GM12878 (cell line): ENCODE data around the gene EML1. TPM values are rescaled to one million over a fixed set of nuclear protein-coding genes. Genes with fewer than 3 reads are reported as not detected.

ENCODE experiments used
- ATAC-seq: fragments of 200-7000 bp; cut with Tn5 transposase; 3 replicates; pipeline ENCODE4 v1.9.1; 2020; ENCODE audit warnings: mild to moderate bottlenecking, moderate library complexity
- BruUV-seq: library from RNA; stranded (reverse); fragments of 400-500 nt; replicated peaks from 2 replicates; lab custom pipeline; 2021; lab: Mats Ljungman, UMichigan
- CTCF ChIA-PET: fragments of 300-600 bp; sonication (Branson Sonifier 250); formaldehyde crosslinking; extraction: SDS; loops from one replicate; lab custom pipeline; 2021; ENCODE audit warnings: inconsistent platforms; lab: Yijun Ruan, JAX
- POLR2A ChIA-PET: fragments of 350-600 bp; formaldehyde crosslinking; extraction: SDS; loops from one replicate; lab custom pipeline; 2021; ENCODE audit warnings: inconsistent platforms; lab: Charles Lee
- RAD21 ChIA-PET: fragments of 300-600 bp; sonication (Branson Sonifier 250); formaldehyde crosslinking; loops from one replicate; lab custom pipeline; 2023; ENCODE audit warnings: antibody characterized with exemption; ENCODE audit not compliant: unreplicated experiment; lab: Charles Lee
- SMC1A ChIA-PET: fragments of 300-600 bp; sonication (Branson Sonifier 250); formaldehyde crosslinking; loops from one replicate; lab custom pipeline; 2023; ENCODE audit not compliant: unreplicated experiment, uncharacterized antibody; lab: Charles Lee
- DNase-seq: peaks from one replicate; pipeline ENCODE4 v3.0.0-alpha.2; 2011; ENCODE audit warnings: low read depth, low spot score
- FAIRE-seq: peaks from 3 replicates; lab custom pipeline; 2011; peaks lifted over from hg19 to GRCh38; lab: Jason Lieb, UNC
- H2AFZ ChIP-seq: 2 replicates; pipeline ENCODE4 v1.6.0; 2011; ENCODE audit warnings: low read depth, low read length, control low read depth; ENCODE audit not compliant: control insufficient read depth
- H3K27ac ChIP-seq: 2 replicates; pipeline ENCODE4 v1.5.1; 2011; ENCODE audit warnings: control low read depth; ENCODE audit not compliant: control insufficient read depth, insufficient read depth
- H3K27me3 ChIP-seq, 2 experiments: replicated peaks in 1 of 2; 2 replicates each; pipeline versions ENCODE4 v1.6.0 to v1.6.1; 2011; ENCODE audit warnings: low read length in 1 of 2; ENCODE audit not compliant: control insufficient read depth in 2 of 2, insufficient read depth in 2 of 2
- H3K36me3 ChIP-seq, 2 experiments: 2 replicates each; pipeline ENCODE4 v1.5.1; 2011; ENCODE audit warnings: low read length in 1 of 2; ENCODE audit not compliant: control insufficient read depth in 2 of 2, insufficient read depth in 2 of 2
- H3K4me1 ChIP-seq: 2 replicates; pipeline ENCODE4 v1.6.1; 2011; ENCODE audit warnings: mild to moderate bottlenecking, low read length, moderate library complexity, mixed read lengths; ENCODE audit not compliant: control insufficient read depth, insufficient read depth
- H3K4me2 ChIP-seq: 2 replicates; pipeline ENCODE4 v1.6.0; 2011; ENCODE audit warnings: control low read depth; ENCODE audit not compliant: control insufficient read depth, insufficient read depth
- H3K4me3 ChIP-seq: fragments of 200-600 bp; sonication (generic); 2 replicates; pipeline ENCODE4 v1.5.1; 2016
- H3K79me2 ChIP-seq: 2 replicates; pipeline ENCODE4 v1.6.0; 2011; ENCODE audit warnings: low read length; ENCODE audit not compliant: control insufficient read depth, insufficient read depth
- H3K9ac ChIP-seq: 2 replicates; pipeline ENCODE4 v1.8.0; 2011; ENCODE audit warnings: low read length, control low read depth, mixed read lengths; ENCODE audit not compliant: control insufficient read depth, insufficient read depth
- H3K9me3 ChIP-seq: replicated peaks from 3 replicates; pipeline ENCODE4 v1.5.1; 2011; ENCODE audit warnings: mild to moderate bottlenecking, low read length; ENCODE audit not compliant: control insufficient read depth, insufficient read depth
- H4K20me1 ChIP-seq: 2 replicates; pipeline ENCODE4 v1.6.0; 2011; ENCODE audit not compliant: control insufficient read depth, insufficient read depth
- CEBPB ChIP-seq, 2 experiments: fragments of 150-350 bp in 1 of 2; IDR thresholded peaks; 2 replicates each; pipeline ENCODE4 v1.6.1; 2012 to 2014; ENCODE audit warnings: low read depth in 2 of 2, low read length in 2 of 2, borderline replicate concordance in 1 of 2, inconsistent platforms in 1 of 2
- FOXK2 ChIP-seq: fragments of 450-650 bp; IDR thresholded peaks from 2 replicates; pipeline ENCODE4 v1.6.1; 2017; ENCODE audit warnings: mild to moderate bottlenecking, moderate library complexity
- GATAD2B ChIP-seq: fragments of 450-650 bp; conservative IDR thresholded peaks from 2 replicates; pipeline ENCODE4 v1.6.1; 2017; ENCODE audit warnings: low read depth, mild to moderate bottlenecking, moderate library complexity
- HCFC1 ChIP-seq: fragments of 150-350 bp; IDR thresholded peaks from 2 replicates; pipeline ENCODE4 v1.6.1; 2014; ENCODE audit warnings: low read length
- MTA2 ChIP-seq: fragments of 450-650 bp; IDR thresholded peaks from 2 replicates; pipeline ENCODE4 v1.6.1; 2016; ENCODE audit warnings: low read depth, mild to moderate bottlenecking, moderate library complexity
- MTA3 ChIP-seq: IDR thresholded peaks from 2 replicates; pipeline ENCODE4 v1.6.1; 2012; ENCODE audit warnings: low read length, inconsistent platforms, borderline replicate concordance
- RELA ChIP-seq: fragments of 450-650 bp; IDR thresholded peaks from 2 replicates; pipeline ENCODE4 v1.8.0; 2014; ENCODE audit warnings: borderline replicate concordance; ENCODE audit not compliant: partially characterized antibody
- RFX5 ChIP-seq: IDR thresholded peaks from 2 replicates; pipeline ENCODE4 v1.6.1; 2011; ENCODE audit warnings: low read depth, low read length, improper control_type of control experiment
- SUZ12 ChIP-seq: fragments of 200-600 bp; sonication (generic); IDR thresholded peaks from one replicate; pipeline ENCODE4 v1.6.1; 2018; ENCODE audit warnings: antibody characterized with exemption, mild to moderate bottlenecking; ENCODE audit not compliant: unreplicated experiment
- ZSCAN29 ChIP-seq: fragments of 450-650 bp; IDR thresholded peaks from 2 replicates; pipeline ENCODE4 v1.6.1; 2017; ENCODE audit warnings: mild to moderate bottlenecking, moderate library complexity
- WGBS: methylation state at CpG from one replicate; pipeline ENCODE4 v1.1.6; 2016; ENCODE audit warnings: low lambda C conversion rate; ENCODE audit not compliant: insufficient replicate concordance, insufficient coverage; ENCODE audit errors: missing lambda C conversion rate; 5-methylcytosine and 5-hydroxymethylcytosine counted together
- in situ Hi-C: fragments of 300-500 bp; cut with MboI; formaldehyde crosslinking; loops from 9 replicates; pipeline ENCODE4 v1.14.3; 2018; ENCODE audit warnings: mixed read lengths
- intact Hi-C: fragments of 100-400 bp; cut with micrococcal nuclease; formaldehyde crosslinking; loops from one replicate; pipeline ENCODE4 v1.14.2; 2022; ENCODE audit not compliant: unreplicated experiment
- polyA plus RNA-seq, 11 experiments: library from polyadenylated mRNA; depleted of rRNA in 4 of 11; unstranded in 6 of 11; stranded (reverse) in 5 of 11; fragments of >200 nt; fragmentation: Nextera tagmentation in 4 of 11; fragmentation: Illumina TruSeq in 1 of 11; extraction: Ambion mirVana in 4 of 11; extraction: Trizol in 1 of 11; gene quantifications; 1 replicate in 1 of 11; 2 replicates in 10 of 11; pipeline versions ENCODE4 v1.2.1 to v1.2.3, GENCODE V29; 2011 to 2016; ENCODE audit warnings: inconsistent platforms in 2 of 11, missing spikeins in 2 of 11, low read depth in 1 of 11
- total RNA-seq, 4 experiments: library from RNA; depleted of rRNA in 3 of 4; stranded (reverse); fragments of >200 nt in 3 of 4; fragmentation: Illumina TruSeq in 1 of 4; extraction: Trizol in 1 of 4; gene quantifications; 2 replicates each; pipeline versions ENCODE4 v1.2.1 to v1.2.3, GENCODE V29; 2013 to 2021
- TF ChIP-seq, protein P1 (sequence below): fragments of 450-650 bp; IDR thresholded peaks from 2 replicates; pipeline ENCODE4 v1.6.1; 2018; ENCODE audit warnings: borderline replicate concordance, mild to moderate bottlenecking; ENCODE audit not compliant: partially characterized antibody
- TF ChIP-seq, protein P2 (sequence below): fragments of 450-650 bp; formaldehyde crosslinking; IDR thresholded peaks from 2 replicates; pipeline ENCODE4 v1.4.0; 2022; ENCODE audit warnings: mild to moderate bottlenecking, moderate library complexity
- TF ChIP-seq, protein P3 (sequence below): fragments of 450-650 bp; IDR thresholded peaks from 2 replicates; pipeline ENCODE4 v1.6.1; 2016; ENCODE audit warnings: mild to moderate bottlenecking
- TF ChIP-seq, protein P4 (sequence below): fragments of 450-650 bp; IDR thresholded peaks from 2 replicates; pipeline ENCODE4 v1.6.1; 2018; ENCODE audit warnings: mild to moderate bottlenecking, low read depth, moderate library complexity; ENCODE audit not compliant: partially characterized antibody

The EML1 gene
- total and polyA plus RNA-seq, 10 of the 15 experiments (the other 5 are each of a cell fraction or from before 2014, with no cell fraction given) = 0.05 to 3.4 (median 0.11) TPM; not detected in 3

DNA sequence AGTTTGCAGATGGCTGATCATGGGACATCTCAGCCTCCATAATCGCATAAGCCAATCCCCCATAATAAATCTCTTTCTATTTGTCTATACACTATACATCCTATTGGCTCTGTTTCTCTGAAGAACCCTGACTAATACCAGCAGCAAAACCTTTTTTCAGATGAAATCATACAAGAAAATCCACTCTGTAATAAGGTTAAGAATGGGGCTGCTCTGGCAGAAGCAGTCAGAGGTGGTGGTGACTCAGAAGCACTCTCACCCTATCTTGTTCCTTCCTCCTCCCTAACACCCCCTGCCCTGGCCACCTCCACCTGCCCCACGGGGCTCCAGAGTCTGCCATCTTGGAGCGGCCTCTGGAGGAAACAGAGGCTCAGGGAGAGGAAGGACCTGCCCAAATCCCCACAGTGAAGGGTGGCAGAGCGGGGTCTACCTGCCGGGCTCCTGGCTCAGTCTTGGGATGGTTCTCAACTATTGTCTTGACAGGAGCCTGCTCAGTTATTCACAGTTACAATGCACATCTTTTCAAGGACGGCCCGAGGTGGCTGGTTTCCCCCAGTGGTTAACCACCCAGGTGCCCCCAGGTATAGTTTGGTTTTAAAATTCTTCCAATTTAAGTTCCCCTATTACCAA is 162.7 kb downstream of the EML1 start:
- Histone ChIP-seq H3K9ac (no peak overlapping the region), H3K79me2 (no peaks in the 10 kb centered on the region), H3K4me3 (no peak overlapping the region), H2AFZ (no peak overlapping the region), H3K36me3 (no peaks in the 10 kb centered on the region), H3K4me1 (no peaks in the 10 kb centered on the region), H3K9me3 (no peaks in the 10 kb centered on the region; the same call in 2 of the 3 replicates), H4K20me1 (no peaks in the 10 kb centered on the region), H3K27ac (no peak overlapping the region), H3K4me2 (no peak overlapping the region), H3K27me3 (peaks cover 0 to 3% of the 10 kb centered on the region in 2 experiments; a peak in 1 of 4 replicates)
- in situ Hi-C loops = no loop called here
- DNase-seq = no peak
- WGBS = 48% methylated on average over 7 of the region's 7 CpGs
- intact Hi-C loops = no loop called here
- ChIA-PET SMC1A (no interaction called here), RAD21 (no interaction called here), POLR2A (no interaction called here), CTCF (interaction anchor here (0.6 to 0.7 kb wide), 3 partner anchors 10 to 866 kb away, joined by 3 read pairs; no protein-coding TSS in a partner anchor)
- FAIRE-seq = no peak
- ATAC-seq = no peak
- no TSS peak for BruUV-seq
- TF ChIP-seq HCFC1 = no peak
- TF ChIP-seq, protein P1, sequence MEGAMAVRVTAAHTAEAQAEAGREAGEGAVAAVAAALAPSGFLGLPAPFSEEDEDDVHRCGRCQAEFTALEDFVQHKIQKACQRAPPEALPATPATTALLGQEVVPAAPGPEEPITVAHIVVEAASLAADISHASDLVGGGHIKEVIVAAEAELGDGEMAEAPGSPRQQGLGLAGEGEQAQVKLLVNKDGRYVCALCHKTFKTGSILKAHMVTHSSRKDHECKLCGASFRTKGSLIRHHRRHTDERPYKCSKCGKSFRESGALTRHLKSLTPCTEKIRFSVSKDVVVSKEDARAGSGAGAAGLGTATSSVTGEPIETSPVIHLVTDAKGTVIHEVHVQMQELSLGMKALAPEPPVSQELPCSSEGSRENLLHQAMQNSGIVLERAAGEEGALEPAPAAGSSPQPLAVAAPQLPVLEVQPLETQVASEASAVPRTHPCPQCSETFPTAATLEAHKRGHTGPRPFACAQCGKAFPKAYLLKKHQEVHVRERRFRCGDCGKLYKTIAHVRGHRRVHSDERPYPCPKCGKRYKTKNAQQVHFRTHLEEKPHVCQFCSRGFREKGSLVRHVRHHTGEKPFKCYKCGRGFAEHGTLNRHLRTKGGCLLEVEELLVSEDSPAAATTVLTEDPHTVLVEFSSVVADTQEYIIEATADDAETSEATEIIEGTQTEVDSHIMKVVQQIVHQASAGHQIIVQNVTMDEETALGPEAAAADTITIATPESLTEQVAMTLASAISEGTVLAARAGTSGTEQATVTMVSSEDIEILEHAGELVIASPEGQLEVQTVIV = no peak
- TF ChIP-seq SUZ12 = no peak
- TF ChIP-seq GATAD2B = no peak
- TF ChIP-seq, protein P2, sequence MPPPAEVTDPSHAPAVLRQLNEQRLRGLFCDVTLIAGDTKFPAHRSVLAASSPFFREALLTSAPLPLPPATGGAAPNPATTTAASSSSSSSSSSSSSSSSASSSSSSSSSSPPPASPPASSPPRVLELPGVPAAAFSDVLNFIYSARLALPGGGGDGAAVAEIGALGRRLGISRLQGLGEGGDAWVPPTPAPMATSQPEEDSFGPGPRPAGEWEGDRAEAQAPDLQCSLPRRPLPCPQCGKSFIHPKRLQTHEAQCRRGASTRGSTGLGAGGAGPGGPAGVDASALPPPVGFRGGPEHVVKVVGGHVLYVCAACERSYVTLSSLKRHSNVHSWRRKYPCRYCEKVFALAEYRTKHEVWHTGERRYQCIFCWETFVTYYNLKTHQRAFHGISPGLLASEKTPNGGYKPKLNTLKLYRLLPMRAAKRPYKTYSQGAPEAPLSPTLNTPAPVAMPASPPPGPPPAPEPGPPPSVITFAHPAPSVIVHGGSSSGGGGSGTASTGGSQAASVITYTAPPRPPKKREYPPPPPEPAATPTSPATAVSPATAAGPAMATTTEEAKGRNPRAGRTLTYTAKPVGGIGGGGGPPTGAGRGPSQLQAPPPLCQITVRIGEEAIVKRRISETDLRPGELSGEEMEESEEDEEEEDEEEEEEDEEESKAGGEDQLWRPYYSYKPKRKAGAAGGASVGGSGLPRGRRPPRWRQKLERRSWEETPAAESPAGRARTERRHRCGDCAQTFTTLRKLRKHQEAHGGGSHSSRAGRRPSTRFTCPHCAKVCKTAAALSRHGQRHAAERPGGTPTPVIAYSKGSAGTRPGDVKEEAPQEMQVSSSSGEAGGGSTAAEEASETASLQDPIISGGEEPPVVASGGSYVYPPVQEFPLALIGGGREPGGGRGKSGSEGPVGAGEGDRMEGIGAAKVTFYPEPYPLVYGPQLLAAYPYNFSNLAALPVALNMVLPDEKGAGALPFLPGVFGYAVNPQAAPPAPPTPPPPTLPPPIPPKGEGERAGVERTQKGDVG (CRISPR knock-in tag) = no peak
- TF ChIP-seq, protein P3, sequence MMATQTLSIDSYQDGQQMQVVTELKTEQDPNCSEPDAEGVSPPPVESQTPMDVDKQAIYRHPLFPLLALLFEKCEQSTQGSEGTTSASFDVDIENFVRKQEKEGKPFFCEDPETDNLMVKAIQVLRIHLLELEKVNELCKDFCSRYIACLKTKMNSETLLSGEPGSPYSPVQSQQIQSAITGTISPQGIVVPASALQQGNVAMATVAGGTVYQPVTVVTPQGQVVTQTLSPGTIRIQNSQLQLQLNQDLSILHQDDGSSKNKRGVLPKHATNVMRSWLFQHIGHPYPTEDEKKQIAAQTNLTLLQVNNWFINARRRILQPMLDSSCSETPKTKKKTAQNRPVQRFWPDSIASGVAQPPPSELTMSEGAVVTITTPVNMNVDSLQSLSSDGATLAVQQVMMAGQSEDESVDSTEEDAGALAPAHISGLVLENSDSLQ = no peak
- TF ChIP-seq RFX5 = no peak
- no peak for TF ChIP-seq ZSCAN29
- TF ChIP-seq, protein P4, sequence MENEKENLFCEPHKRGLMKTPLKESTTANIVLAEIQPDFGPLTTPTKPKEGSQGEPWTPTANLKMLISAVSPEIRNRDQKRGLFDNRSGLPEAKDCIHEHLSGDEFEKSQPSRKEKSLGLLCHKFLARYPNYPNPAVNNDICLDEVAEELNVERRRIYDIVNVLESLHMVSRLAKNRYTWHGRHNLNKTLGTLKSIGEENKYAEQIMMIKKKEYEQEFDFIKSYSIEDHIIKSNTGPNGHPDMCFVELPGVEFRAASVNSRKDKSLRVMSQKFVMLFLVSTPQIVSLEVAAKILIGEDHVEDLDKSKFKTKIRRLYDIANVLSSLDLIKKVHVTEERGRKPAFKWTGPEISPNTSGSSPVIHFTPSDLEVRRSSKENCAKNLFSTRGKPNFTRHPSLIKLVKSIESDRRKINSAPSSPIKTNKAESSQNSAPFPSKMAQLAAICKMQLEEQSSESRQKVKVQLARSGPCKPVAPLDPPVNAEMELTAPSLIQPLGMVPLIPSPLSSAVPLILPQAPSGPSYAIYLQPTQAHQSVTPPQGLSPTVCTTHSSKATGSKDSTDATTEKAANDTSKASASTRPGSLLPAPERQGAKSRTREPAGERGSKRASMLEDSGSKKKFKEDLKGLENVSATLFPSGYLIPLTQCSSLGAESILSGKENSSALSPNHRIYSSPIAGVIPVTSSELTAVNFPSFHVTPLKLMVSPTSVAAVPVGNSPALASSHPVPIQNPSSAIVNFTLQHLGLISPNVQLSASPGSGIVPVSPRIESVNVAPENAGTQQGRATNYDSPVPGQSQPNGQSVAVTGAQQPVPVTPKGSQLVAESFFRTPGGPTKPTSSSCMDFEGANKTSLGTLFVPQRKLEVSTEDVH = no peak
- no peak for TF ChIP-seq CEBPB (IDR thresholded peaks at IDR 0.05; ENCODE audit: borderline replicate concordance in 1 of 2, low read depth in 2 of 2, low read length in 2 of 2)
- TF ChIP-seq RELA = no peak
- no peak for TF ChIP-seq MTA3
- TF ChIP-seq MTA2 = no peak
- TF ChIP-seq FOXK2 = no peak
